Loucy (cell line): ENCODE results near the gene ROGDI.

Experiments
- H2AFZ ChIP-seq: fragments of 200-600 bp; sonication (generic); 2 replicates; pipeline ENCODE4 v1.6.0; 2016; ENCODE audit warnings: antibody characterized with exemption, mild to moderate bottlenecking, low read length, moderate library complexity
- H3F3A ChIP-seq: fragments of 200-600 bp; 2 replicates; pipeline ENCODE4 v1.6.0; 2016; ENCODE audit warnings: antibody characterized with exemption, low read depth, mild to moderate bottlenecking
- H3K27me3 ChIP-seq: fragments of 200-600 bp; sonication (generic); 2 replicates; pipeline ENCODE4 v1.6.1; 2014; ENCODE audit warnings: low read length, mild to moderate bottlenecking; ENCODE audit not compliant: insufficient read depth, poor library complexity, severe bottlenecking
- H3K36me3 ChIP-seq: fragments of 200-600 bp; sonication (generic); 2 replicates; pipeline ENCODE4 v1.6.1; 2016; ENCODE audit warnings: low read length; ENCODE audit not compliant: insufficient read depth
- H3K4me1 ChIP-seq: fragments of 200-600 bp; sonication (generic); 2 replicates; pipeline ENCODE4 v1.5.1; 2014; ENCODE audit warnings: low read length, mild to moderate bottlenecking; ENCODE audit not compliant: insufficient read depth, poor library complexity, severe bottlenecking
- H3K4me2 ChIP-seq: fragments of 200-600 bp; sonication (generic); 2 replicates; pipeline ENCODE4 v1.6.0; 2014; ENCODE audit warnings: antibody characterized with exemption, low read length, low read depth, mild to moderate bottlenecking; ENCODE audit not compliant: poor library complexity, severe bottlenecking
- H3K4me3 ChIP-seq: fragments of 200-600 bp; sonication (generic); 2 replicates; pipeline ENCODE4 v1.5.1; 2014; ENCODE audit warnings: low read length, mild to moderate bottlenecking, mixed read lengths; ENCODE audit not compliant: poor library complexity, severe bottlenecking
- H3K79me2 ChIP-seq: fragments of 200-600 bp; sonication (generic); 2 replicates; pipeline ENCODE4 v1.6.1; 2014; ENCODE audit warnings: low read length; ENCODE audit not compliant: insufficient read depth
- H3K9ac ChIP-seq: fragments of 200-600 bp; sonication (generic); 2 replicates; pipeline ENCODE4 v1.6.0; 2014; ENCODE audit warnings: mild to moderate bottlenecking, low read depth, low read length, moderate library complexity; ENCODE audit not compliant: poor library complexity, severe bottlenecking
- H3K9me2 ChIP-seq: fragments of 200-600 bp; sonication (generic); replicated peaks from 2 replicates; pipeline ENCODE4 v1.6.1; 2016; ENCODE audit warnings: low read depth, low read length, mixed read lengths
- H3K9me3 ChIP-seq: fragments of 200-600 bp; sonication (generic); 2 replicates; pipeline ENCODE4 v1.6.1; 2014; ENCODE audit warnings: mild to moderate bottlenecking, antibody characterized with exemption, low read length, low read depth; ENCODE audit not compliant: insufficient read depth
- H4K20me1 ChIP-seq: fragments of 200-600 bp; sonication (generic); 2 replicates; pipeline ENCODE4 v1.6.0; 2014; ENCODE audit warnings: antibody characterized with exemption, low read length, mild to moderate bottlenecking; ENCODE audit not compliant: insufficient read depth, poor library complexity, severe bottlenecking
- EZH2phosphoT487 ChIP-seq: fragments of 200-600 bp; IDR thresholded peaks from 2 replicates; pipeline ENCODE4 v1.6.1; 2018; ENCODE audit warnings: antibody characterized with exemption, mild to moderate bottlenecking, moderate library complexity, borderline replicate concordance
- TF ChIP-seq, protein P1 (sequence below): fragments of 200-600 bp; sonication (generic); conservative IDR thresholded peaks from 2 replicates; pipeline ENCODE4 v1.5.1; 2014; ENCODE audit warnings: mild to moderate bottlenecking, antibody characterized with exemption, low read length

Gene ROGDI

DNA sequence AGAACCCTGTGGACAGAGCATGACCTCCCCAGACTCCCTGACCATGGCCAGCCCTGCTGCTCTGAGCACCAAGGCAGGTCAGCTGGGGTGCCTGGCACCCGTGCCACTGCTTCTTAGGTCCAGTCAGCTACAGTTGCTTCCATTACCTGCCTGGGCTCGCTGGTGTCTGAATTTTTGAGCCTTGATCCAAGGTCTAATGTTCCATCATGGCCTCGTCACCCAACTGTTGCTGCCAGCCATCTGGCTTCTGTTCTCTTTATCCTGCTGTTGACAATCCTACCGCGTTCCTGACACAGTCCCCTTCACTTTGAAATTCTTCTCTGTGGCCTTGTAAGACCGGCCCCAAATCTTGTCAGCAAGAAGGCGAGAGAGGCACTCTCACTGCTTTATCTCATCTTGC, 28.0 kb upstream of the ROGDI start:
- Histone ChIP-seq H3K9ac (no peak overlapping the region), H4K20me1 (no peaks in the 10 kb centered on the region), H3K79me2 (no peaks in the 10 kb centered on the region), H3K27me3 (no peaks in the 10 kb centered on the region), H3K4me3 (no peak overlapping the region), H3K9me3 (no peaks in the 10 kb centered on the region), H3K36me3 (peaks cover 49% of the 10 kb centered on the region; the same call in 1 of the 2 replicates), H3K4me2 (no peak overlapping the region), H3K9me2 (no peaks in the 10 kb centered on the region), H3F3A (no peaks in the 10 kb centered on the region), H3K4me1 (no peaks in the 10 kb centered on the region), H2AFZ (no peak overlapping the region)
- TF ChIP-seq EZH2phosphoT487 = no peak
- TF ChIP-seq, protein P1, sequence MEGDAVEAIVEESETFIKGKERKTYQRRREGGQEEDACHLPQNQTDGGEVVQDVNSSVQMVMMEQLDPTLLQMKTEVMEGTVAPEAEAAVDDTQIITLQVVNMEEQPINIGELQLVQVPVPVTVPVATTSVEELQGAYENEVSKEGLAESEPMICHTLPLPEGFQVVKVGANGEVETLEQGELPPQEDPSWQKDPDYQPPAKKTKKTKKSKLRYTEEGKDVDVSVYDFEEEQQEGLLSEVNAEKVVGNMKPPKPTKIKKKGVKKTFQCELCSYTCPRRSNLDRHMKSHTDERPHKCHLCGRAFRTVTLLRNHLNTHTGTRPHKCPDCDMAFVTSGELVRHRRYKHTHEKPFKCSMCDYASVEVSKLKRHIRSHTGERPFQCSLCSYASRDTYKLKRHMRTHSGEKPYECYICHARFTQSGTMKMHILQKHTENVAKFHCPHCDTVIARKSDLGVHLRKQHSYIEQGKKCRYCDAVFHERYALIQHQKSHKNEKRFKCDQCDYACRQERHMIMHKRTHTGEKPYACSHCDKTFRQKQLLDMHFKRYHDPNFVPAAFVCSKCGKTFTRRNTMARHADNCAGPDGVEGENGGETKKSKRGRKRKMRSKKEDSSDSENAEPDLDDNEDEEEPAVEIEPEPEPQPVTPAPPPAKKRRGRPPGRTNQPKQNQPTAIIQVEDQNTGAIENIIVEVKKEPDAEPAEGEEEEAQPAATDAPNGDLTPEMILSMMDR = no peak

DNA sequence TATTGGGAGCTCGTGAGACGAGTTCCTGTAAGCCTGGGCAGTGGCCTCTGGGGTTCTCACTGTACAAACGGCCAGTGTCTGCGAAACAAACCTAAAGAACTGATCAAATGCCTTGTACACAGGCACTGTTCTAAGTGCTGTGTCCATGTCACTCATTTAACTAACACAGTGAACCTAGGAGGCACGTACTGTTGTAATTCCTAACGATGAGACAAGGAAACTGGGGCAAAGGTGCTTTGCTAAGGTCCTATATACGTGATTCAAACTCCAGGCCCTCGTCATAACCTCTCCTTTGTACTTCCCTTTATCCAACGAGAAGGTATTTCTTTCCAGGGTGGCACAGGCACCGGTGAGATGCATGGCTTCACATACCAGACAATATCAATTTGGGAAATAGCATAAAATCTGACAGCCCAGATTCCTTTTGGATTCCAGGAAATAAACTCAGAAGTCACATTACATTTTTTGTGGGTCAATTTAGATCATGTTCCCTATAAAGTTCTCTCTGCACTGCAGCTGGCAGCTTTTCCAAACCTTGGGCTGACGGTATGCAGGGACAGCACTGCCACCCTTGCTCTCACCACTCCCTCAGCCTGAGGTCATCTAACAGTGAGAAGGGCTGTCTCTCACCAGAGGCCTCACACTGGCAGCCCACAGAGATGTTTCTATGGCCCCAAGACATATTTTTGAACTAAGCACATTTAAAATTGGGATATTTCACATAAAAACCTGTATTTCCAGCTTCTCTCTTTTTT, 26.3 kb upstream of the ROGDI start:
- TF ChIP-seq, protein P1 = no peak
- no peak for TF ChIP-seq EZH2phosphoT487
- Histone ChIP-seq H3K9me2 (no peaks in the 10 kb centered on the region), H3K79me2 (no peaks in the 10 kb centered on the region), H3K4me1 (no peaks in the 10 kb centered on the region), H3K9ac (no peak overlapping the region), H4K20me1 (no peaks in the 10 kb centered on the region), H2AFZ (no peak overlapping the region), H3F3A (no peaks in the 10 kb centered on the region), H3K4me3 (no peak overlapping the region), H3K4me2 (no peak overlapping the region), H3K36me3 (peaks cover 59% of the 10 kb centered on the region; the same call in 1 of the 2 replicates), H3K9me3 (no peaks in the 10 kb centered on the region), H3K27me3 (no peaks in the 10 kb centered on the region)

DNA sequence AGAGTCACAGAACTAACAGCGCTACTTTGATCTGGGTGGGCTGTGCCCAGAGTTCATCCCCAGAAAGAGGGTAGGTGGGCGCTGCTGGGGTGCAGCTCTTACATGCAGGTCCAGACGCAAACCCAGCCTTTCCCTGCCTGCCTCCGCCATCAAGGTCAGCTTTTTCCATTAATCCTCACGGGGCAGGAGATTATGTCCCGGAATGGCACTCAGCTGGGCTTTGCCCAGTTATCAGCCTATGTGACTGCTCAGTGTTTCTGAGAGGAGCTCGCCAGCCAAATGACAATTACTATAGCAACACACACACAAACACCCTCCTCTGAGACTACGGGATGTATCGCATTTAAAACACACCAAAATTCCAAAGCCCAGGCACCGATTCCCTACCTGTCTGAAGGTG, 24.5 kb upstream of the ROGDI start:
- Histone ChIP-seq H3K4me2 (no peak overlapping the region), H3K79me2 (no peaks in the 10 kb centered on the region), H3K27me3 (no peaks in the 10 kb centered on the region), H3K9ac (no peak overlapping the region), H2AFZ (no peak overlapping the region), H4K20me1 (no peaks in the 10 kb centered on the region), H3K9me2 (no peaks in the 10 kb centered on the region), H3K4me3 (no peak overlapping the region), H3K9me3 (no peaks in the 10 kb centered on the region), H3F3A (no peaks in the 10 kb centered on the region), H3K36me3 (peaks cover 61% of the 10 kb centered on the region; the same call in 1 of the 2 replicates), H3K4me1 (no peaks in the 10 kb centered on the region)
- TF ChIP-seq, protein P1 = no peak
- no peak for TF ChIP-seq EZH2phosphoT487
